Ecto neural progenitor cell (in vitro differentiated cells): ENCODE results near the gene OR2T35.

Experiments
- DNase-seq: peaks from one replicate; pipeline ENCODE4 v3.0.0-alpha.2; 2018; ENCODE audit warnings: low spot score

Gene OR2T35

GRCh38 chr1:248625971-248626370, 19.1 kb downstream of the OR2T35 start:
- no peak for DNase-seq

- no peak for DNase-seq
These were observed 19.9 kb downstream of the OR2T35 start for GRCh38 chr1:248625166-248625565.

- no peak for DNase-seq
These were observed 22.5 kb downstream of the OR2T35 start for GRCh38 chr1:248622570-248623001.

- no peak for DNase-seq
These were observed 23.3 kb downstream of the OR2T35 start for GRCh38 chr1:248621770-248622169.

GRCh38 chr1:248618878-248619277, 26.2 kb downstream of the OR2T35 start:
- no peak for DNase-seq

- DNase-seq, result no peak
These were observed 27.0 kb downstream of the OR2T35 start for GRCh38 chr1:248618119-248618518.

- no peak for DNase-seq
These were observed 31.3 kb downstream of the OR2T35 start for GRCh38 chr1:248613742-248614141.

GRCh38 chr1:248611883-248612414, 33.1 kb downstream of the OR2T35 start:
- no peak for DNase-seq

- no peak for DNase-seq
These were observed 34.8 kb downstream of the OR2T35 start for GRCh38 chr1:248610301-248610700.

- DNase-seq, result no peak
These were observed 45.7 kb downstream of the OR2T35 start for GRCh38 chr1:248599396-248599795.

GRCh38 chr1:248597589-248597988, 47.5 kb downstream of the OR2T35 start, which contains the start of gene OR2T10:
TSS of gene OR2T10 (minus strand) at chr1:248597700. CDS start at chr1:248593768, 3,932 bp downstream.
- no peak for DNase-seq

- DNase-seq, result no peak
These were observed 48.5 kb downstream of the OR2T35 start for GRCh38 chr1:248596615-248597014.

GRCh38 chr1:248593226-248593625, 51.9 kb downstream of the OR2T35 start:
- no peak for DNase-seq

- DNase-seq, result no peak
These were observed 52.4 kb downstream of the OR2T35 start for GRCh38 chr1:248592655-248593054.

- DNase-seq, result no peak
These were observed 55.0 kb downstream of the OR2T35 start for GRCh38 chr1:248590055-248590454.

- DNase-seq, result no peak
These were observed 55.7 kb downstream of the OR2T35 start for GRCh38 chr1:248589334-248589733.
